Embryonic facial prominence (tissue), 1 donor: Measurements from ENCODE around the gene TARP.
"Not testable (repeated sequence)": the region's sequence is repeated elsewhere in the genome, so short reads cannot be mapped to it uniquely, and the experiment has no call there.

ENCODE experiments used
- DNase-seq: peaks from one replicate; pipeline ENCODE4 v3.0.0-alpha.2; 2016; ENCODE audit errors: extremely low spot score

Gene TARP

GRCh38 chr7:38262545-38262944 lies 10.9 kb downstream of the TARP start:
- no peak for DNase-seq

- DNase-seq: not testable (repeated sequence)
These were observed 11.4 kb downstream of the TARP start for GRCh38 chr7:38262026-38262425.

GRCh38 chr7:38261601-38262000 lies 11.8 kb downstream of the TARP start:
- DNase-seq: not testable (repeated sequence)

- DNase-seq: not testable (repeated sequence)
These were observed 14.3 kb downstream of the TARP start for GRCh38 chr7:38259157-38259556.

GRCh38 chr7:38257350-38257677 lies 16.1 kb downstream of the TARP start:
- DNase-seq: no peak

- not testable (repeated sequence) for DNase-seq
These were observed 23.6 kb downstream of the TARP start for GRCh38 chr7:38249849-38250248.

GRCh38 chr7:38248069-38248567 lies 25.3 kb downstream of the TARP start:
- no peak for DNase-seq

GRCh38 chr7:38245409-38245977 lies 27.9 kb downstream of the TARP start:
- DNase-seq: no peak

- DNase-seq: no peak
These were observed 28.9 kb downstream of the TARP start for GRCh38 chr7:38244516-38244915.

- DNase-seq: not testable (repeated sequence)
These were observed 30.1 kb downstream of the TARP start for GRCh38 chr7:38243345-38243744.

GRCh38 chr7:38242814-38243213 lies 30.6 kb downstream of the TARP start:
- no peak for DNase-seq

- no peak for DNase-seq
These were observed 32.4 kb downstream of the TARP start for GRCh38 chr7:38241071-38241470.

GRCh38 chr7:38239129-38239528 lies 34.3 kb downstream of the TARP start:
- DNase-seq: not testable (repeated sequence)

- DNase-seq: no peak
These were observed 37.8 kb downstream of the TARP start for GRCh38 chr7:38235606-38236005.

GRCh38 chr7:38234759-38235158 lies 38.7 kb downstream of the TARP start:
- not testable (repeated sequence) for DNase-seq

- DNase-seq: no peak
These were observed 40.7 kb downstream of the TARP start for GRCh38 chr7:38232502-38233366.

GRCh38 chr7:38229884-38230642 lies 43.4 kb downstream of the TARP start:
- no peak for DNase-seq

GRCh38 chr7:38229386-38229785 lies 44.0 kb downstream of the TARP start:
- DNase-seq: no peak

GRCh38 chr7:38224392-38224791 lies 49.0 kb downstream of the TARP start:
- DNase-seq: no peak

- DNase-seq: no peak
These were observed 50.1 kb downstream of the TARP start for GRCh38 chr7:38223306-38223705.

- DNase-seq: no peak
These were observed 50.8 kb downstream of the TARP start for GRCh38 chr7:38222481-38223096.

GRCh38 chr7:38220452-38220851 lies 53.0 kb downstream of the TARP start:
- no peak for DNase-seq
